PC-9 (cell line): Measurements from ENCODE around the gene CPTP. TPM values are rescaled to one million over a fixed set of nuclear protein-coding genes. Genes with fewer than 3 reads are reported as not detected.

Experiments used
- BruUV-seq: library from RNA; stranded (reverse); fragments of 400-500 nt; replicated peaks from 2 replicates; lab custom pipeline; 2021; lab: Mats Ljungman, UMichigan
- CTCF ChIA-PET: fragments of 300-600 bp; sonication (Branson Sonifier 250); formaldehyde crosslinking; loops from one replicate; lab custom pipeline; 2022; ENCODE audit warnings: antibody characterized with exemption; lab: Charles Lee
- POLR2A ChIA-PET: fragments of 300-600 bp; sonication (Branson Sonifier 250); formaldehyde crosslinking; loops from one replicate; lab custom pipeline; 2022; ENCODE audit warnings: antibody characterized with exemption; ENCODE audit not compliant: unreplicated experiment; lab: Charles Lee
- DNase-seq, 2 experiments: peaks; one replicate each; pipeline versions ENCODE4 v3.0.0 to v3.0.0-alpha.2; 2015 to 2022; ENCODE audit warnings: mixed read lengths in 1 of 2
- H2AFZ ChIP-seq: fragments of 200-600 bp; sonication (generic); 2 replicates; pipeline ENCODE4 v1.8.1; 2017; ENCODE audit warnings: antibody characterized with exemption
- H3F3A ChIP-seq: fragments of 200-600 bp; sonication (generic); 2 replicates; pipeline ENCODE4 v1.8.1; 2017; ENCODE audit warnings: antibody characterized with exemption, mild to moderate bottlenecking, low read depth; ENCODE audit not compliant: insufficient read depth
- H3K27ac ChIP-seq: fragments of 200-600 bp; sonication (generic); 2 replicates; pipeline ENCODE4 v1.6.1; 2016; ENCODE audit warnings: mixed run types
- H3K27me3 ChIP-seq: fragments of 200-600 bp; sonication (generic); 2 replicates; pipeline ENCODE4 v1.6.1; 2016; ENCODE audit warnings: low read depth, mixed run types; ENCODE audit not compliant: insufficient read depth
- H3K36me3 ChIP-seq: fragments of 200-600 bp; sonication (generic); 2 replicates; pipeline ENCODE4 v1.6.1; 2016; ENCODE audit warnings: low read depth, mixed run types
- H3K4me1 ChIP-seq: fragments of 200-600 bp; sonication (generic); replicated peaks from 2 replicates; pipeline ENCODE4 v1.6.1; 2016; ENCODE audit warnings: mixed run types; ENCODE audit not compliant: insufficient read depth
- H3K4me2 ChIP-seq: fragments of 200-600 bp; sonication (generic); 2 replicates; pipeline ENCODE4 v1.6.1; 2017; ENCODE audit warnings: mixed run types
- H3K4me3 ChIP-seq: fragments of 200-600 bp; sonication (generic); 2 replicates; pipeline ENCODE4 v1.6.1; 2016; ENCODE audit warnings: mixed run types
- H3K79me2 ChIP-seq: fragments of 200-600 bp; sonication (generic); 2 replicates; pipeline ENCODE4 v1.6.1; 2017; ENCODE audit warnings: low read depth, mixed run types
- H3K9me2 ChIP-seq: fragments of 200-600 bp; sonication (generic); 2 replicates; pipeline ENCODE4 v1.8.1; 2017; ENCODE audit warnings: mild to moderate bottlenecking; ENCODE audit not compliant: insufficient read depth
- H3K9me3 ChIP-seq: fragments of 200-600 bp; sonication (generic); 2 replicates; pipeline ENCODE4 v1.8.1; 2016; ENCODE audit warnings: low read depth; ENCODE audit not compliant: insufficient read depth
- H4K20me1 ChIP-seq: fragments of 200-600 bp; sonication (generic); 2 replicates; pipeline ENCODE4 v1.8.1; 2017; ENCODE audit not compliant: insufficient read depth
- EZH2 ChIP-seq: fragments of 200-600 bp; sonication (generic); IDR thresholded peaks from 2 replicates; pipeline ENCODE4 v1.8.0; 2017; ENCODE audit warnings: antibody characterized with exemption, low read depth
- intact Hi-C: fragments of 100-400 bp; cut with micrococcal nuclease; formaldehyde crosslinking; loops from one replicate; pipeline ENCODE4 v1.10.0; 2022; ENCODE audit not compliant: unreplicated experiment
- total RNA-seq: library from RNA; stranded (reverse); gene quantifications from 2 replicates; pipeline ENCODE4 v1.2.3, GENCODE V29; 2021
- TF ChIP-seq, protein P1 (sequence below): fragments of 200-600 bp; sonication (generic); conservative IDR thresholded peaks from 2 replicates; pipeline ENCODE4 v1.6.1; 2017; ENCODE audit warnings: mixed run types, antibody characterized with exemption, mild to moderate bottlenecking, moderate library complexity

The CPTP gene
- total RNA-seq, 1 experiment from 2014 or later, result 33.7 TPM

- H3K79me2 ChIP-seq, result 0 out of 2 replicates have a peak, but pooled peaks cover 7% of the 10 kb centered on the region
- no peaks in the 10 kb centered on the region for H3K9me2 ChIP-seq
- intact Hi-C loops, result no loop called here
- ChIA-PET POLR2A (no interaction called here), CTCF (no interaction called here)
- H3K9me3 ChIP-seq, result no peaks in the 10 kb centered on the region
- H3K4me1 ChIP-seq, result peaks cover 28% of the 10 kb centered on the region
- H3K27me3 ChIP-seq, result no peaks in the 10 kb centered on the region
- H3K36me3 ChIP-seq, result no peaks in the 10 kb centered on the region
- H2AFZ ChIP-seq, result no peak overlapping the region
- DNase-seq, result no peak
- TF ChIP-seq, protein P1, sequence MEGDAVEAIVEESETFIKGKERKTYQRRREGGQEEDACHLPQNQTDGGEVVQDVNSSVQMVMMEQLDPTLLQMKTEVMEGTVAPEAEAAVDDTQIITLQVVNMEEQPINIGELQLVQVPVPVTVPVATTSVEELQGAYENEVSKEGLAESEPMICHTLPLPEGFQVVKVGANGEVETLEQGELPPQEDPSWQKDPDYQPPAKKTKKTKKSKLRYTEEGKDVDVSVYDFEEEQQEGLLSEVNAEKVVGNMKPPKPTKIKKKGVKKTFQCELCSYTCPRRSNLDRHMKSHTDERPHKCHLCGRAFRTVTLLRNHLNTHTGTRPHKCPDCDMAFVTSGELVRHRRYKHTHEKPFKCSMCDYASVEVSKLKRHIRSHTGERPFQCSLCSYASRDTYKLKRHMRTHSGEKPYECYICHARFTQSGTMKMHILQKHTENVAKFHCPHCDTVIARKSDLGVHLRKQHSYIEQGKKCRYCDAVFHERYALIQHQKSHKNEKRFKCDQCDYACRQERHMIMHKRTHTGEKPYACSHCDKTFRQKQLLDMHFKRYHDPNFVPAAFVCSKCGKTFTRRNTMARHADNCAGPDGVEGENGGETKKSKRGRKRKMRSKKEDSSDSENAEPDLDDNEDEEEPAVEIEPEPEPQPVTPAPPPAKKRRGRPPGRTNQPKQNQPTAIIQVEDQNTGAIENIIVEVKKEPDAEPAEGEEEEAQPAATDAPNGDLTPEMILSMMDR, result no peak
- TF ChIP-seq EZH2, result no peak
- H3K4me2 ChIP-seq, result no peak overlapping the region
- peaks cover 48% of the 10 kb centered on the region; the same call in 1 of the 2 replicates for H3F3A ChIP-seq
- no TSS peak for BruUV-seq
- H3K27ac ChIP-seq, result no peak overlapping the region
- H3K4me3 ChIP-seq, result no peak overlapping the region
- no peaks in the 10 kb centered on the region for H4K20me1 ChIP-seq
These were observed 31.7 kb downstream of the CPTP start for GRCh38 chr1:1356166-1356795.

- POLR2A ChIA-PET, result no interaction called here
- peaks cover 43% of the 10 kb centered on the region; the same call in 1 of the 2 replicates for H3F3A ChIP-seq
- no peaks in the 10 kb centered on the region for H3K9me3 ChIP-seq
- no peaks in the 10 kb centered on the region for H3K9me2 ChIP-seq
- H3K36me3 ChIP-seq, result no peaks in the 10 kb centered on the region
- H3K79me2 ChIP-seq, result 0 out of 2 replicates have a peak, but pooled peaks cover 7% of the 10 kb centered on the region
- no peak for TF ChIP-seq EZH2
- TF ChIP-seq, protein P1, result no peak
- H3K4me3 ChIP-seq, result no peak overlapping the region
- no peaks in the 10 kb centered on the region for H3K27me3 ChIP-seq
- CTCF ChIA-PET, result no interaction called here
- DNase-seq, result peak in 1 of 2 experiments; percentile 34
- intact Hi-C loops, result no loop called here
- BruUV-seq, result no TSS peak
- H3K4me1 ChIP-seq, result peaks cover 24% of the 10 kb centered on the region
- H4K20me1 ChIP-seq, result no peaks in the 10 kb centered on the region
- H3K27ac ChIP-seq, result no peak overlapping the region
- H3K4me2 ChIP-seq, result no peak overlapping the region
- H2AFZ ChIP-seq, result no peak overlapping the region
These were observed 32.3 kb downstream of the CPTP start for GRCh38 chr1:1356796-1357401.

- Histone ChIP-seq H3K9me2 (no peaks in the 10 kb centered on the region), H3K27me3 (no peaks in the 10 kb centered on the region), H4K20me1 (no peaks in the 10 kb centered on the region), H3K27ac (no peak overlapping the region), H3K4me3 (no peak overlapping the region), H3K4me2 (no peak overlapping the region), H3K79me2 (no peaks in the 10 kb centered on the region), H3K4me1 (peaks cover 24% of the 10 kb centered on the region), H3K36me3 (no peaks in the 10 kb centered on the region), H2AFZ (no peak overlapping the region), H3F3A (peaks cover 33% of the 10 kb centered on the region; the same call in 1 of the 2 replicates), H3K9me3 (no peaks in the 10 kb centered on the region)
- no peak for TF ChIP-seq EZH2
- TF ChIP-seq, protein P1, result no peak
- ChIA-PET CTCF (no interaction called here), POLR2A (no interaction called here)
- no TSS peak for BruUV-seq
- intact Hi-C loops, result no loop called here
- peak in 1 of 2 experiments; percentile 25 for DNase-seq
These were observed 33.4 kb downstream of the CPTP start for GRCh38 chr1:1357871-1358432.
